Measurements from ENCODE around the gene R3HDM2. TPM values are rescaled to one million over a fixed set of nuclear protein-coding genes. Genes with fewer than 3 reads are reported as not detected.
A peak's percentile ranks its signal among the peaks of the same experiment; 100 is the strongest.

Gene R3HDM2
- total RNA-seq, 1 experiment from 2014 or later: 34.7 TPM

GRCh38 chr12:57240926-57241401, 189.9 kb downstream of the R3HDM2 start (continued):
- TF ChIP-seq STAT6 (CRISPR knock-in tag; conservative IDR thresholded peaks at IDR 0.05; ENCODE audit: low read depth): no peak
- TF ChIP-seq TEAD4 (CRISPR knock-in tag; IDR thresholded peaks at IDR 0.05): no peak
- TF ChIP-seq ZNF671 (CRISPR knock-in tag; IDR thresholded peaks at IDR 0.05): no peak
- TF ChIP-seq ATF2 (CRISPR knock-in tag; IDR thresholded peaks at IDR 0.05; ENCODE audit: borderline replicate concordance, low read depth): no peak

DNA sequence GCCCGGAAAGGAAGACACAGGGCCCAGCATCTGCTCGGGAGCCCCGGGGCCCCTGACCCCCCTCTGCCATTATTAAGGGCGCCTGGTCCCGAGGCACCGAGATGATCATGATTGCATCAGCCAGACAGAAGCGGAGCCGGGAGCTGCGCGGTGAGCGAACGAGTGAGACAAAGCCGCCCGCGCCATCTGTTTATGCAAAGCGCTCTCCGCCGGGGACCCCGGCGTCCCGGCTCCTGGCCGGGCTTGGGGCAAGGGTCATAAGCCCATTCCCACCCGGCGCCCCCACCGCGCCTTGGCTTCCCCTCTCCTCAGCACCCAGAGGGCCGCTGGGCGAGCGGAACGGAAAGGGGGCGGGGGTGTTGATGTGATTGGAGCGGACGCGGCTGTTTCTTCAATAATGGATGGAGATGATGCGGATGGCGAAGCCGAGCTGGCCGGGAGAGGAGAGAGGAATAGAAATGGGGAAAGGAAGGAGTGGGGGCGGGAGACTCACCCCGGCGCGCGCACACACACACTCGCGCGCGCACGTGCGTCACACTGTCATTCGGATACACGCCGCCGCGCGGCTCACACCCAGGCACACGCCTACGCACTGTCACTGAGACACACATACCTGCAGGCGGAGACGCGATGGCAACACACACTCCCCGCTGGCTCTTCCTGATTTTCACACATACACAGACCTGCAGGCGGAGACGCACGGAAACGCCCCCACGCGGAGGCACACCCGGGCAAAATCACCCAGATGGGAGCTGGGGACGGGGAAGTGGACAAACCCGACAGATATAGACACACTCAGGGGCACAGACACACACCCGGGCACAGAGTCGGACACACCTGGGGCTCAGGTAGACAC, 190.5 kb downstream of the R3HDM2 start:
- Mint-ChIP-seq H3K27ac (no peak overlapping the region), H3K36me3 (no peaks in the 10 kb centered on the region), H3K4me1 (peaks cover 68% of the 10 kb centered on the region), H3K27me3 (ENCODE audit: low read depth) (peaks cover 91% of the 10 kb centered on the region), H3K9me3 (no peaks in the 10 kb centered on the region), H3K4me3 (peak overlapping the region; percentile 84)
- DNase-seq (ENCODE audit: low spot score): peak; percentile 52
- ATAC-seq: no peak
- POLR2A ChIA-PET: interaction anchor here (0.7 to 9.7 kb wide), 5 partner anchors 8 to 215 kb away, joined by 3 to 97 read pairs (median 18); partner anchors contain the start of genes INHBE and SHMT2
- CTCF ChIA-PET: interaction anchor here (0.5 to 18.5 kb wide), 16 partner anchors 11 to 219 kb away, joined by 3 to 660 read pairs (median 4); partner anchors contain the start of genes GLI1, INHBE, LRP1 and NXPH4
- TF ChIP-seq TP53 (CRISPR knock-in tag; IDR thresholded peaks at IDR 0.05): 0 out of 2 replicates have a peak, but pooled peaks have one; percentile 51
- no peak for TF ChIP-seq PRRX2 (CRISPR knock-in tag; IDR thresholded peaks at IDR 0.05)
- TF ChIP-seq NR1H2 (CRISPR knock-in tag; IDR thresholded peaks at IDR 0.05): no peak
- TF ChIP-seq NR2C2 (CRISPR knock-in tag; IDR thresholded peaks at IDR 0.05): no peak
- TF ChIP-seq GABPB1 (CRISPR knock-in tag; IDR thresholded peaks at IDR 0.05): peak; percentile 97
- no peak for TF ChIP-seq SMAD4 (CRISPR knock-in tag; IDR thresholded peaks at IDR 0.05)
- no peak for TF ChIP-seq ELF4 (CRISPR knock-in tag; IDR thresholded peaks at IDR 0.05; ENCODE audit: low read depth)
- TF ChIP-seq, protein P1, sequence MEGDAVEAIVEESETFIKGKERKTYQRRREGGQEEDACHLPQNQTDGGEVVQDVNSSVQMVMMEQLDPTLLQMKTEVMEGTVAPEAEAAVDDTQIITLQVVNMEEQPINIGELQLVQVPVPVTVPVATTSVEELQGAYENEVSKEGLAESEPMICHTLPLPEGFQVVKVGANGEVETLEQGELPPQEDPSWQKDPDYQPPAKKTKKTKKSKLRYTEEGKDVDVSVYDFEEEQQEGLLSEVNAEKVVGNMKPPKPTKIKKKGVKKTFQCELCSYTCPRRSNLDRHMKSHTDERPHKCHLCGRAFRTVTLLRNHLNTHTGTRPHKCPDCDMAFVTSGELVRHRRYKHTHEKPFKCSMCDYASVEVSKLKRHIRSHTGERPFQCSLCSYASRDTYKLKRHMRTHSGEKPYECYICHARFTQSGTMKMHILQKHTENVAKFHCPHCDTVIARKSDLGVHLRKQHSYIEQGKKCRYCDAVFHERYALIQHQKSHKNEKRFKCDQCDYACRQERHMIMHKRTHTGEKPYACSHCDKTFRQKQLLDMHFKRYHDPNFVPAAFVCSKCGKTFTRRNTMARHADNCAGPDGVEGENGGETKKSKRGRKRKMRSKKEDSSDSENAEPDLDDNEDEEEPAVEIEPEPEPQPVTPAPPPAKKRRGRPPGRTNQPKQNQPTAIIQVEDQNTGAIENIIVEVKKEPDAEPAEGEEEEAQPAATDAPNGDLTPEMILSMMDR (IDR thresholded peaks at IDR 0.05): no peak
- no peak for TF ChIP-seq ZBTB21 (CRISPR knock-in tag; IDR thresholded peaks at IDR 0.05; ENCODE audit: borderline replicate concordance)
- TF ChIP-seq ZNF416 (CRISPR knock-in tag; IDR thresholded peaks at IDR 0.05): 0 out of 2 replicates have a peak, but pooled peaks have one; percentile 35
- no peak for TF ChIP-seq NFYB (CRISPR knock-in tag; conservative IDR thresholded peaks at IDR 0.05; ENCODE audit: low read depth)
- TF ChIP-seq, protein P2, sequence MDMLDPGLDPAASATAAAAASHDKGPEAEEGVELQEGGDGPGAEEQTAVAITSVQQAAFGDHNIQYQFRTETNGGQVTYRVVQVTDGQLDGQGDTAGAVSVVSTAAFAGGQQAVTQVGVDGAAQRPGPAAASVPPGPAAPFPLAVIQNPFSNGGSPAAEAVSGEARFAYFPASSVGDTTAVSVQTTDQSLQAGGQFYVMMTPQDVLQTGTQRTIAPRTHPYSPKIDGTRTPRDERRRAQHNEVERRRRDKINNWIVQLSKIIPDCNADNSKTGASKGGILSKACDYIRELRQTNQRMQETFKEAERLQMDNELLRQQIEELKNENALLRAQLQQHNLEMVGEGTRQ (CRISPR knock-in tag; IDR thresholded peaks at IDR 0.05): no peak
- no peak for TF ChIP-seq ZNF232 (CRISPR knock-in tag; IDR thresholded peaks at IDR 0.05)
- TF ChIP-seq, protein P3, sequence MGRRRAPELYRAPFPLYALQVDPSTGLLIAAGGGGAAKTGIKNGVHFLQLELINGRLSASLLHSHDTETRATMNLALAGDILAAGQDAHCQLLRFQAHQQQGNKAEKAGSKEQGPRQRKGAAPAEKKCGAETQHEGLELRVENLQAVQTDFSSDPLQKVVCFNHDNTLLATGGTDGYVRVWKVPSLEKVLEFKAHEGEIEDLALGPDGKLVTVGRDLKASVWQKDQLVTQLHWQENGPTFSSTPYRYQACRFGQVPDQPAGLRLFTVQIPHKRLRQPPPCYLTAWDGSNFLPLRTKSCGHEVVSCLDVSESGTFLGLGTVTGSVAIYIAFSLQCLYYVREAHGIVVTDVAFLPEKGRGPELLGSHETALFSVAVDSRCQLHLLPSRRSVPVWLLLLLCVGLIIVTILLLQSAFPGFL (CRISPR knock-in tag; IDR thresholded peaks at IDR 0.05; ENCODE audit: borderline replicate concordance): no peak
- no peak for TF ChIP-seq OVOL2 (CRISPR knock-in tag; IDR thresholded peaks at IDR 0.05; ENCODE audit: borderline replicate concordance)
- no peak for TF ChIP-seq ATF2 (CRISPR knock-in tag; IDR thresholded peaks at IDR 0.05; ENCODE audit: borderline replicate concordance, low read depth)
- no peak for TF ChIP-seq SP1 (CRISPR knock-in tag; conservative IDR thresholded peaks at IDR 0.05)
- TF ChIP-seq EMX1 (CRISPR knock-in tag; IDR thresholded peaks at IDR 0.05): no peak
- TF ChIP-seq, protein P4, sequence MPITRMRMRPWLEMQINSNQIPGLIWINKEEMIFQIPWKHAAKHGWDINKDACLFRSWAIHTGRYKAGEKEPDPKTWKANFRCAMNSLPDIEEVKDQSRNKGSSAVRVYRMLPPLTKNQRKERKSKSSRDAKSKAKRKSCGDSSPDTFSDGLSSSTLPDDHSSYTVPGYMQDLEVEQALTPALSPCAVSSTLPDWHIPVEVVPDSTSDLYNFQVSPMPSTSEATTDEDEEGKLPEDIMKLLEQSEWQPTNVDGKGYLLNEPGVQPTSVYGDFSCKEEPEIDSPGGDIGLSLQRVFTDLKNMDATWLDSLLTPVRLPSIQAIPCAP (CRISPR knock-in tag; IDR thresholded peaks at IDR 0.05): no peak
- no peak for TF ChIP-seq ZNF671 (CRISPR knock-in tag; IDR thresholded peaks at IDR 0.05)
- TF ChIP-seq NFATC4 (CRISPR knock-in tag; IDR thresholded peaks at IDR 0.05): no peak
- no peak for TF ChIP-seq ZNF138 (CRISPR knock-in tag; conservative IDR thresholded peaks at IDR 0.05)

Measured in WTC11 (cell line).